Limb (tissue), 2 donors: ENCODE measurements around the gene RAPGEF4.

Source experiments
- DNase-seq, 2 donors: peaks; one replicate each; pipeline ENCODE4 v3.0.0-alpha.2; 2016; ENCODE audit errors: extremely low spot score in 2 of 2

Gene RAPGEF4

GRCh38 chr2:172967036-172967982, 231.7 kb downstream of the RAPGEF4 start:
- no peak for DNase-seq

- no peak for DNase-seq
Measured at GRCh38 chr2:172968061-172968469, 232.4 kb downstream of the RAPGEF4 start.

GRCh38 chr2:172969166-172969565, 233.5 kb downstream of the RAPGEF4 start:
- DNase-seq: no peak

GRCh38 chr2:172969609-172970008, 234.0 kb downstream of the RAPGEF4 start:
- DNase-seq: no peak

GRCh38 chr2:172970660-172971059, 235.0 kb downstream of the RAPGEF4 start:
- no peak for DNase-seq

GRCh38 chr2:172972005-172972619, 236.5 kb downstream of the RAPGEF4 start:
- no peak for DNase-seq

- DNase-seq: no peak
Measured at GRCh38 chr2:172974762-172975161, 239.1 kb downstream of the RAPGEF4 start.

- no peak for DNase-seq
Measured at GRCh38 chr2:172976116-172976515, 240.5 kb downstream of the RAPGEF4 start.

- no peak for DNase-seq
Measured at GRCh38 chr2:172976816-172977215, 241.2 kb downstream of the RAPGEF4 start.

- no peak for DNase-seq
Measured at GRCh38 chr2:172977270-172978062, 241.8 kb downstream of the RAPGEF4 start.

- no peak for DNase-seq
Measured at GRCh38 chr2:172978063-172978383, 242.4 kb downstream of the RAPGEF4 start.

GRCh38 chr2:172985139-172985892, 249.7 kb downstream of the RAPGEF4 start:
- DNase-seq: no peak

- DNase-seq: no peak
Measured at GRCh38 chr2:172986040-172986439, 250.4 kb downstream of the RAPGEF4 start.

- no peak for DNase-seq
Measured at GRCh38 chr2:172988728-172989127, 253.1 kb downstream of the RAPGEF4 start.

- DNase-seq: no peak
Measured at GRCh38 chr2:172991031-172991430, 255.4 kb downstream of the RAPGEF4 start.

GRCh38 chr2:172993139-172993538, 257.5 kb downstream of the RAPGEF4 start:
- DNase-seq: no peak

GRCh38 chr2:172993931-172994717, 258.5 kb downstream of the RAPGEF4 start:
- DNase-seq: no peak

- no peak for DNase-seq
Measured at GRCh38 chr2:172994864-172995263, 259.2 kb downstream of the RAPGEF4 start.

- DNase-seq: peak; percentile 54 to 70
Measured at GRCh38 chr2:172995323-172996244, 259.9 kb downstream of the RAPGEF4 start.
